Upper lobe of left lung (tissue), 6 donors: ENCODE measurements around the gene FOSL2. TPM values are rescaled to one million over a fixed set of nuclear protein-coding genes. Genes with fewer than 3 reads are reported as not detected.

Experiments used
- ATAC-seq, 2 donors: fragments of 200-7000 bp; cut with Tn5 transposase; one replicate each; pipeline ENCODE4 v1.9.1; 2022; ENCODE audit warnings: mild to moderate bottlenecking in 2 of 2, moderate library complexity in 2 of 2; ENCODE audit not compliant: low FRiP score in 2 of 2
- DNase-seq, 2 donors: peaks; one replicate each; pipeline ENCODE4 v3.0.0-alpha.2; 2019 to 2020
- H3K27ac ChIP-seq, 4 donors: fragments of 200-600 bp; sonication (generic); one replicate each; pipeline ENCODE4 v1.5.1; 2016 to 2019
- H3K27me3 ChIP-seq, 4 donors: fragments of 200-600 bp; sonication (generic); one replicate each; pipeline ENCODE4 v1.5.1; 2017 to 2019
- H3K36me3 ChIP-seq, 4 donors: fragments of 200-600 bp; sonication (generic); one replicate each; pipeline ENCODE4 v1.5.1; 2016 to 2019
- H3K4me1 ChIP-seq, 4 donors: fragments of 200-600 bp; sonication (generic); one replicate each; pipeline ENCODE4 v1.5.1; 2018 to 2019
- H3K4me3 ChIP-seq, 4 donors: fragments of 200-600 bp; sonication (generic); one replicate each; pipeline ENCODE4 v1.5.1; 2017 to 2019; ENCODE audit warnings: mild to moderate bottlenecking in 2 of 4, moderate library complexity in 1 of 4
- H3K9me3 ChIP-seq, 4 donors: fragments of 200-600 bp; sonication (generic); one replicate each; pipeline ENCODE4 v1.5.1; 2018 to 2019
- EP300 ChIP-seq, 4 donors: sonication (generic); formaldehyde crosslinking; IDR thresholded peaks; one replicate each; pipeline ENCODE4 v1.5.1; 2017; ENCODE audit warnings: antibody characterized with exemption in 4 of 4, control low read depth in 2 of 4
- POLR2A ChIP-seq, 4 donors: fragments of 450-650 bp; IDR thresholded peaks; one replicate each; pipeline ENCODE4 v1.5.1; 2016 to 2017; ENCODE audit warnings: antibody characterized with exemption in 4 of 4, mild to moderate bottlenecking in 2 of 4
- POLR2AphosphoS5 ChIP-seq, 2 donors: sonication (generic); formaldehyde crosslinking; IDR thresholded peaks; one replicate each; pipeline ENCODE4 v1.5.1; 2017; ENCODE audit warnings: antibody characterized with exemption in 2 of 2
- WGBS, 2 donors: methylation state at CpG; one replicate each; pipeline ENCODE4 v1.1.5; 2017 to 2018; 5-methylcytosine and 5-hydroxymethylcytosine counted together
- total RNA-seq, 6 donors: library from RNA; depleted of rRNA in 4 of 6; stranded (reverse); fragments of >200 nt in 4 of 6; gene quantifications; one replicate each; pipeline versions ENCODE4 v1.1.0 to v1.2.1, GENCODE V29; 2016 to 2021
- TF ChIP-seq, protein P1 (sequence below), 6 experiments: fragments of 450-650 bp in 4 of 6; fragments of 200-600 bp in 2 of 6; sonication (generic) in 2 of 6; IDR thresholded peaks; one replicate each; pipeline ENCODE4 v1.5.1; 2016 to 2019; ENCODE audit warnings: antibody characterized with exemption in 6 of 6
- donor health status: DM: no; HTN: no; CAD: no; lungs with moderate emphysema.
- donor health status: DM: no; HTN: yes; CAD: no; lungs with severe emphysema.

FOSL2 gene
- total RNA-seq, 6 donors from 2014 or later, result 71.0 to 137 (median 91.0) TPM

DNA sequence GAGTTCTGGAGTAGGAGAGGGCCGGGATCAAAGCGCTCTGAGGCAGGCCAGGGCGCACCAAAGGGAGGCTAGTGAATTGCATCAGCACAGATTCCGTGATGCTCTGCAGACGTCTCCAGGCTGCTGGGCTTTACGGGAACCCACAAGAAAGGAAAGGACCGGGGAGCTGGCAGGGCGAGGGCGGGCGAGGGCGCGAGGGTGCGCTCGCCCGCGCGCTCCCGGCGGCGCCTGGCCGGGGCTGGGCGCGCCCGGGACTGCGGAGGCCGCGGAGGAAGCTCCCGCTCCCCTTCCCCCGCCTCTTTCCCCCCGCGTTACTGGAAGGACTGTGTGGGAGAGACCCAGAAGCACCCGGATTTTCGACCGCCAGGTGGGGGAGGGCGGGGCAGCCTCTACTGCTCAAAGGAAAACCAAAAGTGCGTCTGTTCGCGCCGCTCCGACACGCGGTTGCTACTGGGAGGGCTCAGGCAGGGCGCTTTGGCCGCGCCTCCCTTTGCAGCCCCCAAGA is 2.4 kb upstream of the FOSL2 start:
- ATAC-seq, result peak; percentile 45 to 49
- peak in 2 of 4 donors; percentile 74 to 75 for TF ChIP-seq POLR2A (IDR thresholded peaks at IDR 0.05)
- TF ChIP-seq EP300 (IDR thresholded peaks at IDR 0.05), result peak in 3 of 4 donors; percentile 13 to 62 (median 33)
- peak; percentile 62 to 90 for TF ChIP-seq POLR2AphosphoS5 (IDR thresholded peaks at IDR 0.05)
- TF ChIP-seq, protein P1, sequence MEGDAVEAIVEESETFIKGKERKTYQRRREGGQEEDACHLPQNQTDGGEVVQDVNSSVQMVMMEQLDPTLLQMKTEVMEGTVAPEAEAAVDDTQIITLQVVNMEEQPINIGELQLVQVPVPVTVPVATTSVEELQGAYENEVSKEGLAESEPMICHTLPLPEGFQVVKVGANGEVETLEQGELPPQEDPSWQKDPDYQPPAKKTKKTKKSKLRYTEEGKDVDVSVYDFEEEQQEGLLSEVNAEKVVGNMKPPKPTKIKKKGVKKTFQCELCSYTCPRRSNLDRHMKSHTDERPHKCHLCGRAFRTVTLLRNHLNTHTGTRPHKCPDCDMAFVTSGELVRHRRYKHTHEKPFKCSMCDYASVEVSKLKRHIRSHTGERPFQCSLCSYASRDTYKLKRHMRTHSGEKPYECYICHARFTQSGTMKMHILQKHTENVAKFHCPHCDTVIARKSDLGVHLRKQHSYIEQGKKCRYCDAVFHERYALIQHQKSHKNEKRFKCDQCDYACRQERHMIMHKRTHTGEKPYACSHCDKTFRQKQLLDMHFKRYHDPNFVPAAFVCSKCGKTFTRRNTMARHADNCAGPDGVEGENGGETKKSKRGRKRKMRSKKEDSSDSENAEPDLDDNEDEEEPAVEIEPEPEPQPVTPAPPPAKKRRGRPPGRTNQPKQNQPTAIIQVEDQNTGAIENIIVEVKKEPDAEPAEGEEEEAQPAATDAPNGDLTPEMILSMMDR (IDR thresholded peaks at IDR 0.05), result peak in 5 of 6 experiments; percentile 2 to 73 (median 56)

GRCh38 chr2:28390746-28391563 is 1.7 kb upstream of the FOSL2 start:
- H3K27ac ChIP-seq, result peak overlapping the region; percentile 98 to 100 (median 99)
- H3K27me3 ChIP-seq, result no peaks in the 10 kb centered on the region
- H3K36me3 ChIP-seq, result no peaks in the 10 kb centered on the region
- DNase-seq (peak; percentile 78 to 96), ATAC-seq (peak; percentile 48 to 67)
- WGBS, 2 donors, result 0 to 1% methylated on average over 9 to 38 of the region's 49 CpGs
- no peaks in the 10 kb centered on the region for H3K9me3 ChIP-seq
- TF ChIP-seq POLR2AphosphoS5 (IDR thresholded peaks at IDR 0.05), result peak; percentile 82 to 87
- peak; percentile 44 to 94 (median 85) for TF ChIP-seq EP300 (IDR thresholded peaks at IDR 0.05)
- TF ChIP-seq POLR2A (IDR thresholded peaks at IDR 0.05), result peak in 2 of 4 donors; percentile 9 to 21
- TF ChIP-seq, protein P1 (IDR thresholded peaks at IDR 0.05), result peak in 1 of 6 experiments; percentile 4
- peak overlapping the region; percentile 54 to 86 (median 72) for H3K4me3 ChIP-seq
- peaks cover 4 to 22% (median 7%) of the 10 kb centered on the region in 4 donors for H3K4me1 ChIP-seq

More for the DNA sequence above, 2.4 kb upstream of the FOSL2 start:
- Histone ChIP-seq H3K27me3 (no peaks in the 10 kb centered on the region), H3K4me3 (peak overlapping the region; percentile 54 to 86 (median 72)), H3K27ac (peak overlapping the region; percentile 98 to 100 (median 99)), H3K9me3 (no peaks in the 10 kb centered on the region), H3K4me1 (peaks cover 4 to 20% (median 7%) of the 10 kb centered on the region in 4 donors), H3K36me3 (no peaks in the 10 kb centered on the region)
- WGBS, 2 donors, result 0 to 1% methylated on average over 4 to 44 of the region's 45 CpGs
- peak; percentile 93 to 94 for DNase-seq

DNA sequence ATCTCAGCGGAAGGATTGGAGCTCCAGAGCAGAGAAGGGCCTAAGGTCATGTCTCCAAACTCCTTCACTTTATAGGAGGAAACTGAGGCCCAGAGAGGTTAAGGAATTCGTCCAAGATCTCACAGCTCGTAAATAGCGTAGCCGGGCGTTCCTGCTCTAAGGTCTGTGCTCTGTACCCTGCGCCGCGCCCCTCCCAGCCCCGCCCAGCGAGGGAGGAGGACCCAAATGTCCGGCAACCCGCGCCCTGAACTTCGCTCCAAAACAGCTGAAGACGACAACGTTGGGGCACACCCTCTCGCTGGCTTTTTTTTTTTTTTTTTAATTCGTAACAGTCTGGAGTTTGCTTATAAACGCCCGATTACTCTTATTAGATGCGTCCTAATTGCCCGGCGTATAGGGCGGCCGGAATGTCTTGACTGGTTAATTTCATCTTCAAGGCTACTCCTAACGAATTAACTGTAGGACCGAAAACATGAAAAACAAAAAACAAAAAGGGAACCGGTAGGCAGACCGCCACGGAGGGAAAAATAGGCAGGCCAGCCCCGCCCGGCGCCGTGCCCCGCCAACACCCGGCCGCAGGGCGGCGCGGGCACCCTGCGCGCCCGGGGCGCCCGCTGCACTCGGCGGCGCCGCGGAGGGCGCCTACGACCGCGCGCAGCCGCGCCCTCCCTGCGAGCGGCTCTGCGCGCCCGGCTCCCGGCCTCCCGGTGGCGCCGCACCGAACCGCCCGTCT is 928 bp upstream of the FOSL2 start:
- Histone ChIP-seq H3K36me3 (no peaks in the 10 kb centered on the region), H3K27me3 (no peaks in the 10 kb centered on the region), H3K27ac (peak overlapping the region; percentile 98 to 100 (median 99)), H3K4me3 (peak overlapping the region; percentile 54 to 86 (median 72)), H3K9me3 (no peaks in the 10 kb centered on the region), H3K4me1 (peaks cover 4 to 25% (median 7%) of the 10 kb centered on the region in 4 donors)
- ATAC-seq (peak; percentile 62 to 78), DNase-seq (peak; percentile 96 to 97)
- TF ChIP-seq POLR2A (IDR thresholded peaks at IDR 0.05), result peak in 3 of 4 donors; percentile 41 to 57 (median 52)
- peak in 2 of 4 donors; percentile 12 to 79 for TF ChIP-seq EP300 (IDR thresholded peaks at IDR 0.05)
- peak; percentile 64 to 85 for TF ChIP-seq POLR2AphosphoS5 (IDR thresholded peaks at IDR 0.05)
- TF ChIP-seq, protein P1 (IDR thresholded peaks at IDR 0.05), result peak in 3 of 6 experiments; percentile 29 to 61 (median 59)
- WGBS, 2 donors, result 0 to 1% methylated on average over 39 to 67 of the region's 70 CpGs

DNA sequence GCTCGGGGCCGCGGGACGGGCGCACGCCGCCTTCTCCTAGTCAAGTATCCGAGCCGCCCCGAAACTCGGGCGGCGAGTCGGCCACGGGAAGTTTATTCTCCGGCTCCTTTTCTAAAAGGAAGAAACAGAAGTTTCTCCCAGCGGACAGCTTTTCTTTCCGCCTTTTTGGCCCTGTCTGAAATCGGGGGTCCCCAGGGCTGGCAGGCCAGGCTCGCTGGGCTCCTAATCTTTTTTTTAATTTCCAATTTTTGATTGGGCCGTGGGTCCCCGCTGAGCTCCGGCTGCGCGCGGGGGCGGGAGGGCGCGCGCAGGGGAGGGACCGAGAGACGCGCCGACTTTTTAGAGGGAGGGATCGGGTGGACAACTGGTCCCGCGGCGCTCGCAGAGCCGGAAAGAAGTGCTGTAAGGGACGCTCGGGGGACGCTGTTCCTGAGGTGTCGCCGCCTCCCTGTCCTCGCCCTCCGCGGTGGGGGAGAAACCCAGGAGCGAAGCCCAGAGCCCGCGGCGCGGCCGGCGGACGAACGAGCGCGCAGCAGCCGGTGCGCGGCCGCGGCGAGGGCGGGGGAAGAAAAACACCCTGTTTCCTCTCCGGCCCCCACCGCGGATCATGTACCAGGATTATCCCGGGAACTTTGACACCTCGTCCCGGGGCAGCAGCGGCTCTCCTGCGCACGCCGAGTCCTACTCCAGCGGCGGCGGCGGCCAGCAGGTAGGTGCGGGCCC is 617 bp downstream of the FOSL2 start:
- Histone ChIP-seq H3K4me3 (peak overlapping the region; percentile 62 to 86 (median 84)), H3K36me3 (peaks cover 0 to 6% (median 0%) of the 10 kb centered on the region in 4 donors), H3K4me1 (peaks cover 16 to 40% (median 21%) of the 10 kb centered on the region in 4 donors), H3K27ac (peak overlapping the region; percentile 98 to 100 (median 99)), H3K27me3 (no peaks in the 10 kb centered on the region), H3K9me3 (no peaks in the 10 kb centered on the region)
- peak in 1 of 2 donors; percentile 20 for ATAC-seq
- peak; percentile 64 to 94 for DNase-seq
- WGBS, 2 donors, result 0% methylated on average over 29 to 77 of the region's 81 CpGs
- TF ChIP-seq POLR2AphosphoS5 (IDR thresholded peaks at IDR 0.05) (peak; percentile 60 to 73), EP300 (IDR thresholded peaks at IDR 0.05) (no peak), POLR2A (IDR thresholded peaks at IDR 0.05) (peak in 2 of 4 donors; percentile 1 to 79)
- TF ChIP-seq, protein P1 (IDR thresholded peaks at IDR 0.05), result peak in 2 of 6 experiments; percentile 7 to 29
